ENCODE data around the gene DIP2C.

Gene DIP2C

DNA sequence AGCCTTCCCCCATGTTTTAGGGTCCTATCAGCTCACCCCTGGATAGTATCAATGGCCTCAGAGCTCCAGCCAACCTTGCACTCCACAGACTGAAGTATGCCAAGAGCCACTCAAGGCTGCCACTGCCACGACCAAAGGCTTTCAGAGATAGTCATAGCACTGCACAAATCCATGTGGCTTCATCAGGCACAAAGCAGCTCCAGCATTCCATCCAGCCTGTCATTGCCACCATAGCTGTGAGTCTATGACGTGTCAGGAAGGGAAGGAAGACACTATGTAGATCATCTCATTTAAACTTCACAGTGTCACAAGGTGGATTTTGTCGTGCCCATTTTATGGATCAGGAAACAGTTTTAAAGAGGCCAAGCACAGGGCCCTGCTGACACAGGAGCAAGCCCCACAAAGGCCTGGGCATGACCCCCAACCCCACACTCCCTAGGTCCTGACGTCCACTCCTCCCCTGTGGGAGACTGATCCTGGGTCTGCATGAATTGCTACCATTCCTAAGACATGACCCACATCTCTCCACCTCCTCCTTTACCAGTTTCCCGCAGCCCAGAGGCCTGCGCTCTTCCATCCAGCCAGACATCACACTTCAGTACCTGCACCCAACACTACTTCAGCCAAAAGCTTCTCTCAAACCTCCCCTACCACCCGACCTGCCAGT is 119.4 kb downstream of the DIP2C start:
- DNase-seq, result no peak

- no peak for DNase-seq
These were observed 120.6 kb downstream of the DIP2C start for GRCh38 chr10:568848-569247.

GRCh38 chr10:567869-568268 is 121.6 kb downstream of the DIP2C start:
- no peak for DNase-seq

GRCh38 chr10:566241-566885 is 123.1 kb downstream of the DIP2C start:
- no peak for DNase-seq

DNA sequence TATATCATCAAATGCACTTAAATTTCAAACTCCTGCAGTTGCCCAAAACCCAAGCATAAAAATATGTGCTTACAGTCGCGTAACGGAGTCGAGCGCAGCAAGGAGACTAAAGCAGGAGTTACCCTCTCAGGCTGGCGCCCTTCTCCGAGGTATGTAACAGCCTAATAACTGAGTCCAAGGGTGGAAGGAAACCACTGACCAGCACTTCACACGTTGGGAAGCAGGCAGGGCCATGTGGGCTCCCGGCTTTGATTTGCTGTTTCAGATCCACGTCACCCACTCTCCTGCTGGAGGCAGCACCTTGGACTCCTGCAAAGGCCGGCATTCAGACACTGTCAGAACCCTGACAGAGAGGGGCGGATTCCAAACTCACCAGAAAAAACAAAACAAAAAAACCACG is 123.8 kb downstream of the DIP2C start:
- DNase-seq, result no peak

- DNase-seq, result no peak
These were observed 124.3 kb downstream of the DIP2C start for GRCh38 chr10:565146-565545.

- no peak for DNase-seq
These were observed 125.6 kb downstream of the DIP2C start for GRCh38 chr10:563827-564226.

GRCh38 chr10:562142-562541 is 127.3 kb downstream of the DIP2C start:
- no peak for DNase-seq

- DNase-seq, result no peak
These were observed 127.7 kb downstream of the DIP2C start for GRCh38 chr10:561721-562120.

- no peak for DNase-seq
These were observed 129.0 kb downstream of the DIP2C start for GRCh38 chr10:560314-560992.

DNA sequence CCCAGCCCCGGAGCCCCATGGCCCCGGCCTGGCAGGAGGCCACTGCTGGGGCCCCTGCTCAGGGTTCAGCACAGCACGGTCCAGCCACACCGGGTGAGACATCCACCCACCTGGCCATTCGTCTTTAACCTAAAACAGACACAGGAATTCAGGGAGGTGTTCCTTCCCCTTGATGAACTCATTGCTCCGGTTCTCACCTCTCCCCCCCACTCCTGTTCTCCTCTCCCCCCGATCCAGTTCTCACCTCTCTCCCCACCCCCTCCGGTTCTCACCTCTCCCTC is 129.8 kb downstream of the DIP2C start:
- DNase-seq, result no peak

GRCh38 chr10:558891-559766 is 130.3 kb downstream of the DIP2C start:
- no peak for DNase-seq

- DNase-seq, result no peak
These were observed 131.1 kb downstream of the DIP2C start for GRCh38 chr10:558364-558763.

DNA sequence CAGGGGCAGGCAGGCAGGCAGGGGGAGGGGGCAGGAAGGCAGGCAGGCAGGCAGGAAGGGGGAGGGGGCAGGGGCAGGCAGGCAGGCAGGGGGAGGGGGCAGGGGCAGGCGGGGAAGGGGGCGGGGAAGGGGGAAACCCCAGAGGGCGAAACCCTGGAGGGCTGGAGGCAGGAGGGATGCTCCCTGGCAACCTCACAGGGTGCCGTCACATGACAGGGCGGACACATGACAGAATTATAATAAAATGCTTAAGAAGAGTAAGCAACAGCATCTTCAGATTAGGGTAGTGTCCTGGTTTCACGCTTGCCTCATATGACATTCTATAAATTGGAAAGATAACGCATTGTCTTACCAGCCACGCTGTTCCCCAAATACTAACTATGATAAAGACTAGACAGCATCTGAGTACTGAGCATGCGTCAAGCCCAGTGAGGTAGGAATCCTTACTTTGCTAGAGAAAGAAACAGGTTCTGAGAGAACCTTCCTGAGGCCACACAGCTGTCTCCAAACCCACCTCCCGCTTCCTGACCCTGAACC is 131.6 kb downstream of the DIP2C start:
- no peak for DNase-seq

DNA sequence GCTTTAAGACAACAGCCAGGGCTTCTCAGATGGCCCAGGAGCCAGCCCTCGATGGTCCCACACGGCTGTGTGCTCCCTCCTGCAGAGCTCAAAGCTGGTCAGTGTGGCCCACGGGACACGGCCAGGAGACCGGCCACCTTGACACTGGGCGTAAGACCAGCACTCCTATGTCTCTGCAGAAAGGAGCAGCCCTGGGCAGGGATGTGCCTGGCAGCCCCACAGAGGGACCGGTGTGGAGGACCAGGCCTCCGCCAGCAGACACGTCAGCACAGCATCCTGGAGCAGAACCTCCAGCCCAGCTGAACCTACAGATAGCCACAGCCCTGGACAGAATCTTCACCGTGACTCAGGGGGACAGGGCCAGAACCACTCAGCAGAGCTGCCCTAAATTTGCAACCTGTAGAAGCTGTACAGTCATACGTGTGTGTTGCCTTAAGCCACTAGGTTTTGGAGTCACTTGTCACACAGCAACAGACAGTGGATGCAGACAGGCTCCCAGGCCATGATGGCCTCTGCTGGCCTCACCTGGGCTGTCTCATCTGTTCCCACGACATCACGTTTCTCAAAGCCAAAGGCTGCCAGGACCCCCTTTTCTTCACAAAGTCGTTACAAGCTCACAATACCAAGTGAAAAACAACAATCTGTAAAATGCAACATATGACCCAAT is 132.4 kb downstream of the DIP2C start:
- no peak for DNase-seq

DNA sequence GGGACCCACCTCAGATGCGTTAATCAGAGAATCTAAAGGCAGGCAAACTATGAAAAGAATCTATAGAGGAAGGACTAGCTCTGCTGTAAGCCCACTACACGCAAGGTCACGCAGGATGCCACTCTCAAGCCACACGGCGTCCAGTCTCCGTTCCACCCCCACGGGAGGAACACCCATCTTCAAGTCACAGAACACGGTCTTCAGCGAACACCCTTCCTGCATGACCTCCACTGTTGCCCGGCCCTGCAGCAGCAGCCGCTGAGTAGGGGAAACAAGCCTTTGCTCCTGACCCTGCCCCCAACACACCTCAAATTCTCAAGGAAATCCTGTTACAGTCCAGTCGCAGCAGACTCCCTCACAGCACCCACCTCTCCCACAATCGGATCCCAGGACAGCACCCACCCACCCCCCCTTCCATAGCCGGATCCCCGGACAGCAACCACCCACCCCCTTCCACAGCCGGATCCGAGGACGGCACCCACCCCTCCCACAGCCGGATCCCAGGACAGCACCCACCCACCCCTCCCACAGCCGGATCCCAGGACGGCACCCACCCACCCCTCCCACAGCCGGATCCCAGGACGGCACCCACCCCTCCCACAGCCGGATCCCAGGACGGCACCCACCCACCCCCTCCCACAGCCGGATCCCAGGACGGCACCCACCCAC is 133.7 kb downstream of the DIP2C start:
- no peak for DNase-seq

DNA sequence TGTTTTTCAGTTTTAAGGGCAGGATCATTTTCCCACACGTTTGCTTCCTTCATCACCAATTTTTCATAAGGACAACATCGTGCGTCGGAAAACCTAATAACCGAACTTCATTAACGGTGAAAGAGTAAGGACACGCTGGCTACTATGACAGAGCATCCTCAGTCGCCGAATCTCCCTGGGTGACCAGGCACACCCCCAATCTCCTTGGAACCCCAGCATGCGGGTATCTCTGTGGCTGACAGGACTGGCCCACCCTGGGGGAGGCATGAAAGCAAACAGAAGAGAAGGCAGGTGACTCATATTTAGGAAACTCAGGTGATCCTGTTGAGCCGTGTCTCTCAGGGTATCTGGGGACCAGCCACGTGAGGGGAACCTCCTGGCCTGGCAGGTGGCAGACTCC is 134.2 kb downstream of the DIP2C start:
- no peak for DNase-seq

- DNase-seq, result no peak
These were observed 135.2 kb downstream of the DIP2C start for GRCh38 chr10:554182-554848.

DNA sequence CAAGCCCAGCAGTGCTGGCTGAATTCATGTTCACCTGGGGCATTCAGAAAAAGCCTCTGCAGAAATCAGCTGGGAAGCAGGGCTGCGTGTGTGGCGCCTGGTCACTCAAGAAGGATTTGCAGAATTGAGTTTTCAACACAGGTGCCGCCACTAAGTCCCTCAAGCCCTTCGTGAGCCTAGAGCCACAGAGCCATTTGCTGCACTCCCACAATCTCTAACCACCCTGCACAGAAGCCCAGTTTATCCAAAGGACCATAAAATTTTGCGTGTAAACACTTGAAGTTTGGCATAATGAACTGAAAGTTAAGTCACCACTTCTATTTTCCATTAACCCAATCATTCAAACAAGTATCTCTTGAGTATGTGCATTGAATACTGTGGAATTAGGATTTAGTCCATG is 136.2 kb downstream of the DIP2C start:
- no peak for DNase-seq

DNA sequence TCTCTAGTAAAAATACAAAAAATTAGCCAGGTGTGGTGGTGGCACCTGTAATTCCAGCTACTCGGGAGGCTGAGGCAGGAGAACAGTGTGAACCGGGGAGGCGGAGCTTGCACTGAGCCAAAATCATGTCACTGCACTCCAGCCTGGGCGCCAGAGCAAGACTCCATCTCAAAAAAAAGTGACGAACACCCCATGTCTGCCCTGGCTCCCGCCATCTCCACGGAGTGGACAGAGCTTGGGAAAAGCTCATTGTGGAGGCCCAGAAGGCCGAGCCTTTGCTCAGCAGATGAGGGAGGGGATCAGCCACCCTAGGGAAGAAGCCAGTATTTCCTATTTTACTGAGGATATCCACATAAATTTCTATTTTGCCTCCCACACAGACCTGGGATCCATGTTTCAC is 136.8 kb downstream of the DIP2C start:
- DNase-seq, result no peak

GRCh38 chr10:551373-552252 is 137.9 kb downstream of the DIP2C start:
- no peak for DNase-seq

Data from activated CD4-positive, alpha-beta T cell treated with anti-CD3 and anti-CD28 coated beads, Interleukin-2, Interleukin-6, amounts not matched to agents 100 ng/mL and 50 ng/mL, durations not matched to agents 16 hours and 8 hours (primary cell).